Endothelial cell of umbilical vein (primary cell): ENCODE measurements around the gene ARFGAP3. TPM values are rescaled to one million over a fixed set of nuclear protein-coding genes. Genes with fewer than 3 reads are reported as not detected.

Source experiments
- BruUV-seq: library from RNA; stranded (reverse); fragments of 400-500 nt; replicated peaks from 2 replicates; lab custom pipeline; 2021; lab: Mats Ljungman, UMichigan
- CTCF ChIA-PET: fragments of 300-600, 350-600 bp; sonication (Branson Sonifier 250); formaldehyde crosslinking; loops from one replicate; lab custom pipeline; 2021; ENCODE audit warnings: antibody characterized with exemption, inconsistent platforms; lab: Charles Lee
- POLR2A ChIA-PET: fragments of 300-600, 350-600 bp; sonication (Branson Sonifier 250); formaldehyde crosslinking; loops from one replicate; lab custom pipeline; 2021; ENCODE audit warnings: antibody characterized with exemption, inconsistent platforms; lab: Charles Lee
- DNase-seq: peaks from one replicate; pipeline ENCODE4 v3.0.0-alpha.2; 2011; ENCODE audit warnings: low read depth, low spot score
- FAIRE-seq: peaks from 2 replicates; lab custom pipeline; 2011; peaks lifted over from hg19 to GRCh38; lab: Jason Lieb, UNC
- H2AFZ ChIP-seq: 2 replicates; pipeline ENCODE4 v1.6.0; 2012; ENCODE audit warnings: low read depth, low read length, control low read depth, inconsistent platforms
- H3K27ac ChIP-seq: 2 replicates; pipeline ENCODE4 v1.5.1; 2011; ENCODE audit warnings: low read depth, mild to moderate bottlenecking, control low read depth, low read length, moderate library complexity; ENCODE audit not compliant: insufficient read depth
- H3K27me3 ChIP-seq, 2 experiments: 2 replicates each; pipeline versions ENCODE4 v1.6.0 to v1.6.1; 2011; ENCODE audit warnings: low read length in 2 of 2, mixed read lengths in 1 of 2; ENCODE audit not compliant: control insufficient read depth in 2 of 2, insufficient read depth in 2 of 2
- H3K36me3 ChIP-seq, 2 experiments: 2 replicates in 1 of 2; 3 replicates in 1 of 2; pipeline ENCODE4 v1.5.1; 2011; ENCODE audit warnings: low read length in 2 of 2, mild to moderate bottlenecking in 1 of 2, moderate library complexity in 1 of 2; ENCODE audit not compliant: control insufficient read depth in 2 of 2, insufficient read depth in 2 of 2; ENCODE audit errors: extremely low read depth in 1 of 2
- H3K4me1 ChIP-seq: 3 replicates; pipeline ENCODE4 v1.5.1; 2011; ENCODE audit warnings: mild to moderate bottlenecking, low read length; ENCODE audit not compliant: control insufficient read depth, insufficient read depth; ENCODE audit errors: extremely low read depth
- H3K4me2 ChIP-seq: 2 replicates; pipeline ENCODE4 v1.6.1; 2011; ENCODE audit warnings: low read length, control low read depth, mixed read lengths; ENCODE audit not compliant: insufficient read depth
- H3K4me3 ChIP-seq, 3 experiments: fragments of 200-600 bp in 1 of 3; sonication (generic), shearing (Covaris generic) in 1 of 3; replicated peaks in 1 of 3; 2 replicates each; pipeline ENCODE4 v1.5.1; 2011 to 2016; ENCODE audit warnings: control low read depth in 3 of 3, low read length in 3 of 3, mild to moderate bottlenecking in 2 of 3, inconsistent platforms in 1 of 3, low read depth in 1 of 3, moderate library complexity in 1 of 3; ENCODE audit not compliant: insufficient read depth in 1 of 3
- H3K79me2 ChIP-seq: 2 replicates; pipeline ENCODE4 v1.6.0; 2012; ENCODE audit warnings: low read length, inconsistent platforms; ENCODE audit not compliant: control insufficient read depth, insufficient read depth
- H3K9ac ChIP-seq: replicated peaks from 2 replicates; pipeline ENCODE3; 2011; ENCODE audit warnings: low read length, control low read depth; ENCODE audit not compliant: insufficient read depth; ENCODE audit errors: extremely low read depth
- H3K9me1 ChIP-seq: replicated peaks from 3 replicates; pipeline ENCODE4 v1.6.0; 2011; ENCODE audit warnings: mild to moderate bottlenecking, low read length; ENCODE audit not compliant: control insufficient read depth, insufficient read depth; ENCODE audit errors: extremely low read depth
- H3K9me3 ChIP-seq: replicated peaks from 2 replicates; pipeline ENCODE4 v1.5.1; 2012; ENCODE audit warnings: low read length, inconsistent platforms; ENCODE audit not compliant: control insufficient read depth, insufficient read depth
- H4K20me1 ChIP-seq: replicated peaks from 2 replicates; pipeline ENCODE3; 2011; ENCODE audit warnings: mild to moderate bottlenecking, low read length; ENCODE audit not compliant: control insufficient read depth, insufficient read depth; ENCODE audit errors: extremely low read depth
- EZH2 ChIP-seq: IDR thresholded peaks from 2 replicates; pipeline ENCODE4 v1.6.1; 2012; ENCODE audit warnings: borderline replicate concordance, low read depth, mild to moderate bottlenecking, moderate library complexity, low read length, inconsistent platforms; ENCODE audit not compliant: severe bottlenecking
- FOS ChIP-seq: IDR thresholded peaks from 2 replicates; pipeline ENCODE4 v1.6.1; 2011; ENCODE audit warnings: mild to moderate bottlenecking, low read length, moderate library complexity, borderline replicate concordance; ENCODE audit not compliant: insufficient read depth
- GATA2 ChIP-seq: IDR thresholded peaks from 2 replicates; pipeline ENCODE4 v1.7.0; 2011; ENCODE audit warnings: low read depth, mild to moderate bottlenecking, moderate library complexity, mixed read lengths, low read length; ENCODE audit not compliant: insufficient read length, insufficient read depth
- JUN ChIP-seq: IDR thresholded peaks from 2 replicates; pipeline ENCODE4 v1.6.1; 2011; ENCODE audit warnings: borderline replicate concordance, low read depth; ENCODE audit not compliant: insufficient read length, insufficient read depth
- MAX ChIP-seq: IDR thresholded peaks from 2 replicates; pipeline ENCODE4 v1.6.1; 2011; ENCODE audit not compliant: insufficient read depth, insufficient read length
- MYC ChIP-seq: IDR thresholded peaks from one replicate; pipeline ENCODE4 v1.6.1; 2011; ENCODE audit warnings: mild to moderate bottlenecking, low read depth, low read length
- POLR2A ChIP-seq: IDR thresholded peaks from 2 replicates; pipeline ENCODE4 v1.6.1; 2012; ENCODE audit warnings: low read depth, mild to moderate bottlenecking, control low read depth, low read length
- POLR2AphosphoS5 ChIP-seq: IDR thresholded peaks from 2 replicates; pipeline ENCODE4 v1.6.1; 2012; ENCODE audit warnings: low read depth, mild to moderate bottlenecking, control low read depth, low read length, moderate library complexity; ENCODE audit not compliant: insufficient read depth
- dilution Hi-C: fragments of 300-500 bp; cut with MboI; formaldehyde crosslinking; loops from one replicate; pipeline ENCODE4 v1.15.0; 2019; ENCODE audit warnings: low sequenced_read_pairs; ENCODE audit not compliant: extremely low pct_ligation_motif_present
- intact Hi-C: fragments of 100-400 bp; cut with micrococcal nuclease; formaldehyde crosslinking; loops from one replicate; pipeline ENCODE4 v1.10.0; 2022
- polyA plus RNA-seq, 4 experiments: library from polyadenylated mRNA; depleted of rRNA in 3 of 4; stranded (reverse) in 3 of 4; unstranded in 1 of 4; fragments of >200 nt; gene quantifications; 2 replicates each; pipeline versions ENCODE4 v1.2.1 to v1.2.3, GENCODE V29; 2011 to 2012; ENCODE audit warnings: missing spikeins in 1 of 4
- total RNA-seq: library from RNA; stranded (reverse); gene quantifications from 2 replicates; pipeline ENCODE4 v1.2.3, GENCODE V29; 2021
- TF ChIP-seq, protein P1 (sequence below), 2 donors: IDR thresholded peaks; 1 replicate in 1 of 2; 2 replicates in 1 of 2; pipeline ENCODE4 v1.5.1; 2011; ENCODE audit warnings: low read length in 2 of 2, mild to moderate bottlenecking in 2 of 2, moderate library complexity in 2 of 2, control low read depth in 1 of 2, inconsistent platforms in 1 of 2, low read depth in 1 of 2; ENCODE audit not compliant: insufficient read depth in 1 of 2; ENCODE audit errors: extremely low read depth in 1 of 2

Gene ARFGAP3
- total and polyA plus RNA-seq, 2 donors (not counting 3 experiments of a cell fraction or from before 2014, with no cell fraction given) = 29.1 to 33.4 TPM

DNA sequence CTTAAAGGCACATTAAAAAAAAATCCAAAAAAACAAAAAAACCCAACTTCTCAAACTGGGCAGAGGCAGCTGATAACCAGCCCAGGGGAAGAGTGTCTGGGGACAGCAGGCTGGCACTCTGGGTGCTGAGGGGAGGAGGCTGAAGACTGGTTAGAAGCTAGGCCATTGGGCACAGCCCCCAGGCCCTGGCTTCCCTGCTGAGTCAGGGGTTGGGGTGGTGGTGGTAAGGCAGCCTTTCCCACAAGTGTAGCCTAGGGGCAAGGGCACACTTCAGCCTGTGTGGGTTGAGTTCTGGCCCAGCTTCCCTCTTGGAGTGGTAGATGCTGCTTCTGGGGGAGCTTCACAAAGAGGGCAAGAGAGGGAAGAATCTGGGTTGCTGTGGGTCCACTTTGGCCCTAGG is 16.3 kb upstream of the ARFGAP3 start:
- peaks cover 3 to 27% of the 10 kb centered on the region in 2 experiments for H3K36me3 ChIP-seq
- no peak overlapping the region for H3K9ac ChIP-seq
- H4K20me1 ChIP-seq = no peaks in the 10 kb centered on the region
- H3K79me2 ChIP-seq = no peaks in the 10 kb centered on the region
- DNase-seq (no peak), FAIRE-seq (no peak)
- H3K27ac ChIP-seq = no peak overlapping the region
- BruUV-seq = no TSS peak
- no peaks in the 10 kb centered on the region for H3K27me3 ChIP-seq
- no peak for TF ChIP-seq FOS
- TF ChIP-seq, protein P1, sequence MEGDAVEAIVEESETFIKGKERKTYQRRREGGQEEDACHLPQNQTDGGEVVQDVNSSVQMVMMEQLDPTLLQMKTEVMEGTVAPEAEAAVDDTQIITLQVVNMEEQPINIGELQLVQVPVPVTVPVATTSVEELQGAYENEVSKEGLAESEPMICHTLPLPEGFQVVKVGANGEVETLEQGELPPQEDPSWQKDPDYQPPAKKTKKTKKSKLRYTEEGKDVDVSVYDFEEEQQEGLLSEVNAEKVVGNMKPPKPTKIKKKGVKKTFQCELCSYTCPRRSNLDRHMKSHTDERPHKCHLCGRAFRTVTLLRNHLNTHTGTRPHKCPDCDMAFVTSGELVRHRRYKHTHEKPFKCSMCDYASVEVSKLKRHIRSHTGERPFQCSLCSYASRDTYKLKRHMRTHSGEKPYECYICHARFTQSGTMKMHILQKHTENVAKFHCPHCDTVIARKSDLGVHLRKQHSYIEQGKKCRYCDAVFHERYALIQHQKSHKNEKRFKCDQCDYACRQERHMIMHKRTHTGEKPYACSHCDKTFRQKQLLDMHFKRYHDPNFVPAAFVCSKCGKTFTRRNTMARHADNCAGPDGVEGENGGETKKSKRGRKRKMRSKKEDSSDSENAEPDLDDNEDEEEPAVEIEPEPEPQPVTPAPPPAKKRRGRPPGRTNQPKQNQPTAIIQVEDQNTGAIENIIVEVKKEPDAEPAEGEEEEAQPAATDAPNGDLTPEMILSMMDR (IDR thresholded peaks at IDR 0.05; ENCODE audit: extremely low read depth in 1 of 2, insufficient read depth in 1 of 2, low read depth in 1 of 2, low read length in 2 of 2) = no peak
- TF ChIP-seq MAX = no peak
- TF ChIP-seq EZH2 = no peak
- no peak for TF ChIP-seq GATA2
- TF ChIP-seq POLR2AphosphoS5 = no peak
- no peak for TF ChIP-seq JUN
- no peak for TF ChIP-seq POLR2A
- no peak for TF ChIP-seq MYC
- dilution Hi-C loops (no loop called here), intact Hi-C loops (no loop called here)
- no peak overlapping the region for H2AFZ ChIP-seq
- H3K9me3 ChIP-seq = no peaks in the 10 kb centered on the region
- no peaks in the 10 kb centered on the region for H3K9me1 ChIP-seq
- H3K4me3 ChIP-seq = no peak overlapping the region
- ChIA-PET POLR2A (interaction anchor here (0.6 kb wide), 1 partner anchor 90 kb away, joined by 3 read pairs; no protein-coding TSS in a partner anchor), CTCF (interaction anchor here (0.8 kb wide), 1 partner anchor 217 kb away, joined by 3 read pairs; no protein-coding TSS in a partner anchor)
- H3K4me2 ChIP-seq = no peak overlapping the region
- H3K4me1 ChIP-seq = no peaks in the 10 kb centered on the region
